ENCODE measurements around the gene UBAP2L.

GRCh38 chr1:154220071-154220969 lies at the start of gene UBAP2L:
- TF ChIP-seq CTCF (conservative IDR thresholded peaks at IDR 0.05 in 1 of 2, IDR thresholded peaks at IDR 0.05 in 1 of 2; ENCODE audit: low read depth in 1 of 2, low read length in 2 of 2) (no peak), EZH2 (IDR thresholded peaks at IDR 0.05; ENCODE audit: low read length, missing control alignments) (no peak)
